HG03442 (cell line): ENCODE results near the gene GOLGA8A.
A peak's percentile ranks its signal among the peaks of the same experiment; 100 is the strongest.
"Not testable (repeated sequence)": the region's sequence is repeated elsewhere in the genome, so short reads cannot be mapped to it uniquely, and the experiment has no call there.

Experiments
- ATAC-seq: cut with Tn5 transposase; IDR thresholded peaks from one replicate; pipeline ENCODE4 v1.9.1; 2021; ENCODE audit warnings: mild to moderate bottlenecking, moderate library complexity; ENCODE audit not compliant: unreplicated experiment

The GOLGA8A gene

GRCh38 chr15:34437687-34438086 lies at the start of gene GOLGA8A:
TSS of gene GOLGA8A (minus strand) at chr15:34437808. CDS start at chr15:34389691, 48,117 bp downstream.
- ATAC-seq, result peak; percentile 75

GRCh38 chr15:34483644-34484043 lies 46.0 kb upstream of the GOLGA8A start:
- no peak for ATAC-seq

GRCh38 chr15:34481370-34481769 lies 43.8 kb upstream of the GOLGA8A start:
- no peak for ATAC-seq

GRCh38 chr15:34473840-34474239 lies 36.2 kb upstream of the GOLGA8A start:
- ATAC-seq, result no peak

- ATAC-seq, result no peak
Observed at GRCh38 chr15:34472947-34473346, 35.3 kb upstream of the GOLGA8A start.

GRCh38 chr15:34470892-34471291 lies 33.3 kb upstream of the GOLGA8A start:
- ATAC-seq, result no peak

GRCh38 chr15:34470091-34470490 lies 32.5 kb upstream of the GOLGA8A start:
- no peak for ATAC-seq

GRCh38 chr15:34461730-34462129 lies 24.1 kb upstream of the GOLGA8A start:
- ATAC-seq, result no peak

- ATAC-seq, result no peak
Observed at GRCh38 chr15:34460451-34460850, 22.8 kb upstream of the GOLGA8A start.

- ATAC-seq, result no peak
Observed at GRCh38 chr15:34456658-34457057, 19.1 kb upstream of the GOLGA8A start.

GRCh38 chr15:34442891-34443290 lies 5.3 kb upstream of the GOLGA8A start:
- ATAC-seq, result no peak

GRCh38 chr15:34439878-34440277 lies 2.3 kb upstream of the GOLGA8A start:
- ATAC-seq, result no peak

- ATAC-seq, result peak; percentile 39
Observed at GRCh38 chr15:34436956-34437442, 609 bp downstream of the GOLGA8A start.

GRCh38 chr15:34436126-34436955 lies 1.3 kb downstream of the GOLGA8A start:
- peak; percentile 15 for ATAC-seq

GRCh38 chr15:34435658-34436057 lies 1.9 kb downstream of the GOLGA8A start:
- no peak for ATAC-seq

GRCh38 chr15:34434627-34435305 lies 2.8 kb downstream of the GOLGA8A start:
- no peak for ATAC-seq

GRCh38 chr15:34433956-34434626 lies 3.5 kb downstream of the GOLGA8A start:
- not testable (repeated sequence) for ATAC-seq

- not testable (repeated sequence) for ATAC-seq
Observed at GRCh38 chr15:34430642-34431041, 7.0 kb downstream of the GOLGA8A start.

GRCh38 chr15:34423425-34424090 lies 14.1 kb downstream of the GOLGA8A start:
- not testable (repeated sequence) for ATAC-seq

GRCh38 chr15:34420953-34421352 lies 16.7 kb downstream of the GOLGA8A start:
- not testable (repeated sequence) for ATAC-seq

GRCh38 chr15:34418435-34418834 lies 19.2 kb downstream of the GOLGA8A start:
- not testable (repeated sequence) for ATAC-seq
